ENCODE measurements around the gene ASNS. TPM values are rescaled to one million over a fixed set of nuclear protein-coding genes. Genes with fewer than 3 reads are reported as not detected.

ASNS gene
- total and polyA plus RNA-seq, 11 donors, result 5.3 to 18.6 (median 10.1) TPM

GRCh38 chr7:97845622-97846203, 26.5 kb downstream of the ASNS start:
- Histone ChIP-seq H3K27me3 (peaks cover 0 to 5% (median 0%) of the 10 kb centered on the region in 9 donors), H3K4me3 (no peak overlapping the region), H3K36me3 (no peaks in the 10 kb centered on the region), H3K9me3 (no peaks in the 10 kb centered on the region), H3K27ac (no peak overlapping the region), H3K4me1 (no peaks in the 10 kb centered on the region)
- DNase-seq (no peak), ATAC-seq (no peak)
- TF ChIP-seq CTCF (IDR thresholded peaks at IDR 0.05), result peak; percentile 12 to 52 (median 34)
- no peak for TF ChIP-seq POLR2A (IDR thresholded peaks at IDR 0.05)
- intact Hi-C loops (cut with DNase I), result no loop called here
- 50 to 70% (median 60%) methylated on average over 2 of the region's 2 CpGs for WGBS, 4 donors

- intact Hi-C loops (cut with DNase I), result no loop called here
- Histone ChIP-seq H3K4me1 (no peaks in the 10 kb centered on the region), H3K9me3 (no peaks in the 10 kb centered on the region), H3K27me3 (peaks cover 0 to 15% (median 1%) of the 10 kb centered on the region in 9 donors), H3K4me3 (no peak overlapping the region), H3K36me3 (no peaks in the 10 kb centered on the region), H3K27ac (no peak overlapping the region)
- WGBS, 4 donors, result 78 to 93% (median 85%) methylated on average over 3 of the region's 3 CpGs
- DNase-seq (no peak), ATAC-seq (no peak)
- TF ChIP-seq CTCF (IDR thresholded peaks at IDR 0.05) (no peak), POLR2A (IDR thresholded peaks at IDR 0.05) (no peak)
These were observed 28.2 kb downstream of the ASNS start for GRCh38 chr7:97844036-97844435.

- Histone ChIP-seq H3K27ac (no peak overlapping the region), H3K4me3 (no peak overlapping the region), H3K27me3 (peaks cover 0 to 19% (median 4%) of the 10 kb centered on the region in 9 donors), H3K36me3 (no peaks in the 10 kb centered on the region), H3K4me1 (no peaks in the 10 kb centered on the region), H3K9me3 (no peaks in the 10 kb centered on the region)
- intact Hi-C loops (cut with DNase I), result no loop called here
- no peak for DNase-seq
- no peak for ATAC-seq
- TF ChIP-seq CTCF (IDR thresholded peaks at IDR 0.05), result no peak
- 84 to 97% (median 96%) methylated on average over 12 to 27 of the region's 27 CpGs for WGBS, 4 donors
These were observed 29.3 kb downstream of the ASNS start for GRCh38 chr7:97842772-97843345.

GRCh38 chr7:97842006-97842405, 30.2 kb downstream of the ASNS start:
- TF ChIP-seq CTCF (IDR thresholded peaks at IDR 0.05), result no peak
- no peak for TF ChIP-seq POLR2A (IDR thresholded peaks at IDR 0.05)
- Histone ChIP-seq H3K27me3 (peaks cover 0 to 23% (median 4%) of the 10 kb centered on the region in 9 donors), H3K36me3 (no peaks in the 10 kb centered on the region), H3K4me3 (no peak overlapping the region), H3K9me3 (no peaks in the 10 kb centered on the region), H3K27ac (no peak overlapping the region), H3K4me1 (no peaks in the 10 kb centered on the region)
- ATAC-seq, result no peak
- WGBS, 4 donors, result 79 to 86% (median 82%) methylated on average over 6 of the region's 6 CpGs
- DNase-seq, result no peak
- intact Hi-C loops (cut with DNase I), result no loop called here
